Tibial nerve (tissue), 3 donors: ENCODE results near the gene PACSIN3.

Source experiments
- POLR2A ChIP-seq, 2 donors: fragments of 450-650 bp; IDR thresholded peaks; one replicate each; pipeline ENCODE4 v1.6.1; 2017; ENCODE audit warnings: antibody characterized with exemption in 2 of 2, mild to moderate bottlenecking in 2 of 2, moderate library complexity in 2 of 2
- TF ChIP-seq, protein P1 (sequence below), 5 experiments: fragments of 200-600 bp in 3 of 5; fragments of 450-650 bp in 2 of 5; sonication (generic) in 3 of 5; IDR thresholded peaks; one replicate each; pipeline ENCODE4 v1.5.1; 2016 to 2019; ENCODE audit warnings: antibody characterized with exemption in 5 of 5, mild to moderate bottlenecking in 3 of 5, moderate library complexity in 2 of 5

DNA sequence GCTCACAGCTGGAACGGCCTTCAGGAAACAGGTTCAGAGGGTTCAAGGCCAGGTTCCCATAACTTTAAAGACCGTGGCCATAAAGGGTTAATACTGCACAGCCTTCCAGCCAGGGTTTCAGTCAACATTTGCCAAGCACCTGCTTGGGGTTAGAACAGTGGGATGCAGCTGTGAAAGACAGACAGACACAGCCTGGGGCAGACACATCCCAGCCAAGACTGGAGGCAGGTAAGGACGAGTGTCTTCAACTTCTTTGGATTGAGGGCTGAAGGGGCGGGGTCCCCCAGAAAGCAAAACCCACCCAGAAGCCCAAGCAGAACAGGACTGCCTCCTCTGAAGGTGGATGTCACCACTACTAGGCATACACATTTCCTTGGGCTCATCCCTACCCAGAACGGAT, 23.8 kb downstream of the PACSIN3 start:
- TF ChIP-seq, protein P1, sequence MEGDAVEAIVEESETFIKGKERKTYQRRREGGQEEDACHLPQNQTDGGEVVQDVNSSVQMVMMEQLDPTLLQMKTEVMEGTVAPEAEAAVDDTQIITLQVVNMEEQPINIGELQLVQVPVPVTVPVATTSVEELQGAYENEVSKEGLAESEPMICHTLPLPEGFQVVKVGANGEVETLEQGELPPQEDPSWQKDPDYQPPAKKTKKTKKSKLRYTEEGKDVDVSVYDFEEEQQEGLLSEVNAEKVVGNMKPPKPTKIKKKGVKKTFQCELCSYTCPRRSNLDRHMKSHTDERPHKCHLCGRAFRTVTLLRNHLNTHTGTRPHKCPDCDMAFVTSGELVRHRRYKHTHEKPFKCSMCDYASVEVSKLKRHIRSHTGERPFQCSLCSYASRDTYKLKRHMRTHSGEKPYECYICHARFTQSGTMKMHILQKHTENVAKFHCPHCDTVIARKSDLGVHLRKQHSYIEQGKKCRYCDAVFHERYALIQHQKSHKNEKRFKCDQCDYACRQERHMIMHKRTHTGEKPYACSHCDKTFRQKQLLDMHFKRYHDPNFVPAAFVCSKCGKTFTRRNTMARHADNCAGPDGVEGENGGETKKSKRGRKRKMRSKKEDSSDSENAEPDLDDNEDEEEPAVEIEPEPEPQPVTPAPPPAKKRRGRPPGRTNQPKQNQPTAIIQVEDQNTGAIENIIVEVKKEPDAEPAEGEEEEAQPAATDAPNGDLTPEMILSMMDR (IDR thresholded peaks at IDR 0.05) = no peak
- no peak for TF ChIP-seq POLR2A (IDR thresholded peaks at IDR 0.05)
